SK-N-SH (cell line): ENCODE measurements around the gene ALDH3B1.

Source experiments
- CTCF ChIP-seq: fragments of 200-600 bp; sonication (generic); IDR thresholded peaks from 2 replicates; pipeline ENCODE4 v1.6.1; 2017; ENCODE audit warnings: antibody characterized with exemption, mild to moderate bottlenecking, moderate library complexity
- EP300 ChIP-seq, 2 experiments: IDR thresholded peaks; 2 replicates each; pipeline versions ENCODE4 v1.4.0 to v1.6.1; 2012; ENCODE audit warnings: borderline replicate concordance in 1 of 2, low read depth in 1 of 2, low read length in 1 of 2
- MEF2A ChIP-seq: IDR thresholded peaks from 2 replicates; pipeline ENCODE4 v1.4.0; 2012; ENCODE audit warnings: low read depth, borderline replicate concordance
- POLR2AphosphoS5 ChIP-seq: IDR thresholded peaks from 2 replicates; pipeline ENCODE4 v1.6.1; 2012; ENCODE audit warnings: low read depth, low read length
- RAD21 ChIP-seq: IDR thresholded peaks from 2 replicates; pipeline ENCODE4 v1.6.1; 2012; ENCODE audit warnings: mild to moderate bottlenecking, low read length
- SMC3 ChIP-seq: IDR thresholded peaks from 2 replicates; pipeline ENCODE4 v1.6.1; 2012; ENCODE audit warnings: low read depth, low read length, improper control_type of control experiment
- TAF1 ChIP-seq: IDR thresholded peaks from 2 replicates; pipeline ENCODE4 v1.6.1; 2012; ENCODE audit warnings: low read depth, mild to moderate bottlenecking, low read length, moderate library complexity, borderline replicate concordance
- TEAD4 ChIP-seq: IDR thresholded peaks from 2 replicates; pipeline ENCODE4 v1.4.0; 2012; ENCODE audit warnings: mild to moderate bottlenecking, borderline replicate concordance; ENCODE audit not compliant: insufficient read depth
- YY1 ChIP-seq: IDR thresholded peaks from 2 replicates; pipeline ENCODE4 v1.4.0; 2012; ENCODE audit warnings: low read depth, mild to moderate bottlenecking
- TF ChIP-seq, protein P1 (sequence below): IDR thresholded peaks from 2 replicates; pipeline ENCODE4; 2012
- TF ChIP-seq, protein P2 (sequence below): IDR thresholded peaks from 2 replicates; pipeline ENCODE4 v1.4.0; 2012; ENCODE audit warnings: low read depth

DNA sequence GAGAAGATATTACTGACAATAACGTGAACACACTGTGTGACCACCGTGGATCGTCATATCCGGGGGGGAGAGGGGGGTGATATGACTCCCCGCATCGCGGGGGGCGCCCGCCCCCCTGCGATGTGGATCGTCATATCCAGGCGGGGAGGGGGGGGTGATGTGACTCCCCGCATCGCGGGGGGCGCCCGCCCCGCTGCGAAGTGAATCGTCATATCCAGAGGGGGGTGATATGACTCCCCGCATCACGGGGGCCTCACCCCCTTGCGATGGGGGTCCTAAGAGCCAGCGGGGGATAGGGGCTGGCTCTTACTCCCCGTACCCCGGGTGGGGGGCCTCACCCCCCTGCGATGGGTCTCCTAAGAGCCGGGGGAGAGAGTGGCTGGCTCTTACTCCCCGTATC is 26.2 kb upstream of the ALDH3B1 start:
- TF ChIP-seq, protein P1, sequence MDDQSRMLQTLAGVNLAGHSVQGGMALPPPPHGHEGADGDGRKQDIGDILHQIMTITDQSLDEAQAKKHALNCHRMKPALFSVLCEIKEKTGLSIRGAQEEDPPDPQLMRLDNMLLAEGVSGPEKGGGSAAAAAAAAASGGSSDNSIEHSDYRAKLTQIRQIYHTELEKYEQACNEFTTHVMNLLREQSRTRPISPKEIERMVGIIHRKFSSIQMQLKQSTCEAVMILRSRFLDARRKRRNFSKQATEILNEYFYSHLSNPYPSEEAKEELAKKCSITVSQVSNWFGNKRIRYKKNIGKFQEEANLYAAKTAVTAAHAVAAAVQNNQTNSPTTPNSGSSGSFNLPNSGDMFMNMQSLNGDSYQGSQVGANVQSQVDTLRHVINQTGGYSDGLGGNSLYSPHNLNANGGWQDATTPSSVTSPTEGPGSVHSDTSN, result no peak
- TF ChIP-seq YY1, result no peak
- TF ChIP-seq TEAD4, result no peak
- no peak for TF ChIP-seq EP300 (IDR thresholded peaks at IDR 0.05; ENCODE audit: borderline replicate concordance in 1 of 2, low read depth in 1 of 2, low read length in 1 of 2)
- no peak for TF ChIP-seq RAD21
- TF ChIP-seq CTCF, result no peak
- no peak for TF ChIP-seq TAF1
- TF ChIP-seq SMC3, result no peak
- no peak for TF ChIP-seq MEF2A
- TF ChIP-seq POLR2AphosphoS5, result no peak
- TF ChIP-seq, protein P2, sequence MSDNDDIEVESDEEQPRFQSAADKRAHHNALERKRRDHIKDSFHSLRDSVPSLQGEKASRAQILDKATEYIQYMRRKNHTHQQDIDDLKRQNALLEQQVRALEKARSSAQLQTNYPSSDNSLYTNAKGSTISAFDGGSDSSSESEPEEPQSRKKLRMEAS, result no peak
